HFF-Myc (cell line): ENCODE results near the gene ANO8.

ENCODE experiments used
- DNase-seq: peaks from one replicate; pipeline ENCODE4 v3.0.0-alpha.2; 2011; ENCODE audit warnings: low read depth; ENCODE audit errors: extremely low read depth
- H3K4me3 ChIP-seq: replicated peaks from 2 replicates; pipeline ENCODE4 v1.5.1; 2011; ENCODE audit warnings: low read depth, mild to moderate bottlenecking, control low read depth, low read length
- TF ChIP-seq, protein P1 (sequence below): IDR thresholded peaks from 2 replicates; pipeline ENCODE4 v1.5.1; 2012; ENCODE audit warnings: mild to moderate bottlenecking, low read depth, low read length, control low read depth; ENCODE audit errors: missing control alignments

The ANO8 gene

DNA sequence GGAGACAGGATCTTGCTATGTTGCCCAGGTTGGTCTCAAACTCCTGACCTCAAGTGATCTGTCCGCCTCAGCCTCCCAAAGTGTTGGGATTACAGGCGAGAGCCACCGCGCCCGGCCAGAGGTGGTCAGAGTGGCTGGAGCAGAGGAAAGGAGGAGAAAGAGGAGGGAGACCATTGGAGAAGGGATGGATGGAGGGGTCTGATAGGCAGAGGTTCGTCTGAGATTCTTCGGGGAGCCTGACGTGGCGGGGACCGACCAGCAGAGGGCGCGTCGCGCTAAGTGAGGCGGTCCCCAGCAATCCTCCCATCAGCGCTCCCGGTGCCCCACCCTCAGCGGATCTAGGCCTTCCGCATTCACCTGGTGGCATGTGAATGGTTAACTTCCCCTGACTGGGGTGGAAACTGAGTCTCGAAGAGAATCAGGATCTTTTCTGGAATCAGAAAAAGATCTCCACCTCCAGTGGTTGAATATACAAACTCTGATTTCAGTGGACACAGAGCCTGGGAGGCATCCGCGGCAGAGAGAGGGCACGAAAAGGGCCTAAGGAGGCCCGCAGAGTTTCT is 11.5 kb upstream of the ANO8 start:
- no peak for DNase-seq
- no peak overlapping the region for H3K4me3 ChIP-seq
- TF ChIP-seq, protein P1, sequence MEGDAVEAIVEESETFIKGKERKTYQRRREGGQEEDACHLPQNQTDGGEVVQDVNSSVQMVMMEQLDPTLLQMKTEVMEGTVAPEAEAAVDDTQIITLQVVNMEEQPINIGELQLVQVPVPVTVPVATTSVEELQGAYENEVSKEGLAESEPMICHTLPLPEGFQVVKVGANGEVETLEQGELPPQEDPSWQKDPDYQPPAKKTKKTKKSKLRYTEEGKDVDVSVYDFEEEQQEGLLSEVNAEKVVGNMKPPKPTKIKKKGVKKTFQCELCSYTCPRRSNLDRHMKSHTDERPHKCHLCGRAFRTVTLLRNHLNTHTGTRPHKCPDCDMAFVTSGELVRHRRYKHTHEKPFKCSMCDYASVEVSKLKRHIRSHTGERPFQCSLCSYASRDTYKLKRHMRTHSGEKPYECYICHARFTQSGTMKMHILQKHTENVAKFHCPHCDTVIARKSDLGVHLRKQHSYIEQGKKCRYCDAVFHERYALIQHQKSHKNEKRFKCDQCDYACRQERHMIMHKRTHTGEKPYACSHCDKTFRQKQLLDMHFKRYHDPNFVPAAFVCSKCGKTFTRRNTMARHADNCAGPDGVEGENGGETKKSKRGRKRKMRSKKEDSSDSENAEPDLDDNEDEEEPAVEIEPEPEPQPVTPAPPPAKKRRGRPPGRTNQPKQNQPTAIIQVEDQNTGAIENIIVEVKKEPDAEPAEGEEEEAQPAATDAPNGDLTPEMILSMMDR: peak; percentile 94

DNA sequence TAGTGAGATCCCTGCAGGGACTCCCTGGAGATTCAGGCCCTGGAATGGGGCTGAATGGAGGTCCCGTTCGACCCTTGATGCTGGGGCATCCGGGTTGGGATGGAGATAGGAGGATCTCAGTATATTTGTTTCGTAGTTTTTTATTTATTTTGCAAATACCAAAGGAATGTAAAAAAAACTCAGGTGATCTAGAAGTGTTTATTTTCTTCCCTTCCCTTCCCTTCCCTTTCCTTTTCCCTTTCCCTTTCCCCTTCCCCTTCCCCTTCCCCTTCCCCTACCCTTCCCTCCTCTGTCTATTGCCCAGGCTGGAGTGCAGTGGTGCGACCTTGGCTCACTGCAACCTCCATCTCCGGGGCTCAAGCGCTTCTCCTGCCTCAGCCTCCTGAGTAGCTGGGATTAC is 7.2 kb upstream of the ANO8 start:
- DNase-seq: no peak
- TF ChIP-seq, protein P1: no peak
- no peak overlapping the region for H3K4me3 ChIP-seq

DNA sequence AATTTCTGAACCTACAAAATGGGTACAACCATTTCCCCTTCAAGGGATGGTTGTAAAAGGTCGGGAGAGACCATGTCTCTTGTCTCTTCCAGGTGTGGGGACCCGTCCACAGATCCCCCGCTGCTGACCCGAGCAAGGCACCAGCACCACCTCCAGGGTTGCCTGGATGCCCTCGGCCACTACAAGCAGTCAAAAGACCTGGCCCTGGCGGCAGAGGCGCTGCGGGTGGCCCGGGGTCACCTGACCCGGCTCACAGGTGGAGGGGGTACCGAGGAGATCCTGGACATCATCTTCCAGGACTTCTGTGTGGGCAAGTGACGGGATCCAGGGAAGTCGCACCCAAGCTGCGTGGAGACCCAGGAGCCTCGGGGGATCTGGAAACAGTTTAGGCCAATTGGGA is 6.7 kb upstream of the ANO8 start:
- TF ChIP-seq, protein P1: no peak
- H3K4me3 ChIP-seq: no peak overlapping the region
- DNase-seq: no peak

DNA sequence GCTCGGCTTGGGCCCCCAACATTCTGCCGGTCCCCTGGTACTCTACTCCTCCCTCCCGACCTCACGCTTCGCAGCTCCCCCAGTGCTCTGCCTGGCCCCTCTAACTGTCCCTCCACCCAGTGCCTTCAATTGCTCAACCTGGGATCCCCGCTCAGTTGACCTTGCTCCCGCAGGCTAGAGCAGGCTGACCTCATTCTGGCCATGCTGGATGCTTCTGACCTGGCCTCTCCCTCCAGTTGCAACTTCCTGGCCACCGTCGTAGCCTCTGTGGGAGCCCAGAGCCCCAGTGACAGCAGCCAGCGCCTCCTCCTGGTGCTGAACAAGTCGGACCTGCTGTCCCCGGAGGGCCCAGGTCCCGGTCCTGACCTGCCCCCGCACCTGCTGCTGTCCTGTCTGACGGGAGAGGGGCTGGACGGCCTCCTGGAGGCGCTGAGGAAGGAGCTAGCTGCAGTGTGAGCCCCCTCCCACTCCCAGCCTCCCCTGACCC is 6.3 kb upstream of the ANO8 start:
- no peak overlapping the region for H3K4me3 ChIP-seq
- TF ChIP-seq, protein P1: no peak
- no peak for DNase-seq

DNA sequence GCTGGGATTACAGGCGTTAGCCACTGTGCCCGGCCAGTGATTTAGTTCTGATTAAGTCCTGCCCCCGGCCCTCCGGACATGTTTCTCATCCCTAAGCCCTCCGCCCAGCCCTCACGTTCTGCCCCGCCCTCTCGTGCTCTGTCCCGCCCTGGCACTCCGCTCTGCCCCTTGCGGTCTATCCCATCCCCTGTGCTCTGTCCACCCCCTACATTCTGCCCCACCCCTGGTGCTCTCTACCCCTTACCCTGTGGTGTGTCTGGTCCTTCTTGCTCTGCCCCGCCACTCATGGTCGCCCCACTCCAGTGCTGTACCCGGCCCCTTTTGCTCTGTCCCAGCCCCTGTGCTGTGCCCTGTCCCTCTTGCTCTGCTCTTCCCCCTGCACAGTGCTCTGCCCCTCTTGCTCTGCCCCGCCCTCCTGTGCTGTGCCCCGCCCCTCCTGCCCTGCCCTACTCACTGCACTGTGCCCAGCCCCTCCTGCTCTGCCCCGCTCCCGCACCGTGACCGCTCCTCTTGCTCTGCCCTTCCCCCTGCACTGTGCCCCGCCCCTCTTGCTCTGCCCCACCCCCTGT is 5.7 kb upstream of the ANO8 start:
- TF ChIP-seq, protein P1: no peak
- no peak overlapping the region for H3K4me3 ChIP-seq
- no peak for DNase-seq

DNA sequence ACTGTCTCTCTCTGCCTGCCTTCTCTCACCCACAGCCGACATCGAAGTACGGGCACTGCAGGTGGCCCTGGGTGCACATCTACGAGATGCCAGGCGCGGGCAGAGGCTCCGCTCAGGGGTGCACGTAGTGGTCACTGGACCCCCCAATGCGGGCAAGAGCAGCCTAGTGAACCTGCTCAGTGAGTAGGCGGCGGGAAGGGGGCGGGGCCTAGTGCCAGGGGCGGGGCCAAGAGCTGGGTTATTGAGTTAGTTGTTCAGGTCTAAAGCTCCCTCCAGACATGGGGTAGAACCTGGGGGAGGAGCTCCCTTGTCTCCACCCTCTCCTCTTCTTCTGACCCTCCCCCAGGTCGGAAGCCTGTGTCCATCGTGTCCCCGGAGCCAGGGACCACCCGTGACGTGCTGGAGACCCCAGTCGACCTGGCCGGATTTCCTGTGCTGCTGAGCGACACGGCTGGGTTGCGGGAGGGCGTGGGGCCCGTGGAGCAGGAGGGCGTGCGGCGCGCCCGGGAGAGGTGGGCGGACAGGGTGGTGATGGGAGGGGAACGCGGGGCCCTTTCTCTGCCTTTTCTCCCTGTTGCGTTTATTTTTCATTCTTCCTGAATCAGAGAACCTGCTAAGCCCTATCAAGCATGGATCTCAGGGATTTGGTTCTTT is 4.6 kb upstream of the ANO8 start:
- no peak overlapping the region for H3K4me3 ChIP-seq
- DNase-seq: no peak
- TF ChIP-seq, protein P1: no peak
